A549 (cell line): ENCODE data around the gene ASNS.
"Not testable (repeated sequence)": the region's sequence is repeated elsewhere in the genome, so short reads cannot be mapped to it uniquely, and the experiment has no call there.

Experiments
- HDAC2 ChIP-seq: fragments of 200-600 bp; sonication (generic); IDR thresholded peaks from 2 replicates; pipeline ENCODE4 v1.6.1; 2016
- REST ChIP-seq: fragments of 200-600 bp; sonication (generic); IDR thresholded peaks from 2 replicates; pipeline ENCODE4 v1.6.1; 2016; ENCODE audit warnings: antibody characterized with exemption, mild to moderate bottlenecking, moderate library complexity

GRCh38 chr7:97915267-97915666 is 43.1 kb upstream of the ASNS start:
- TF ChIP-seq REST, HDAC2: not testable (repeated sequence)
